Kidney epithelial cell (primary cell): Measurements from ENCODE around the gene EFHC1. TPM values are rescaled to one million over a fixed set of nuclear protein-coding genes. Genes with fewer than 3 reads are reported as not detected.

Source experiments
- DNase-seq: peaks from one replicate; pipeline ENCODE4 v3.0.0-alpha.2; 2010; ENCODE audit warnings: low read depth
- H3K27me3 ChIP-seq: 2 replicates; pipeline ENCODE4 v1.6.0; 2011; ENCODE audit warnings: low read length; ENCODE audit not compliant: control insufficient read depth, insufficient read depth
- H3K36me3 ChIP-seq: 2 replicates; pipeline ENCODE4 v1.5.1; 2011; ENCODE audit warnings: low read length; ENCODE audit not compliant: control insufficient read depth, insufficient read depth
- H3K4me3 ChIP-seq: 2 replicates; pipeline ENCODE4 v1.5.1; 2011; ENCODE audit warnings: low read depth, mild to moderate bottlenecking, control low read depth, low read length
- total RNA-seq: library from RNA; depleted of rRNA; stranded (reverse); fragments of >200 nt; gene quantifications from 2 replicates; pipeline ENCODE4 v1.2.3, GENCODE V29; 2015
- TF ChIP-seq, protein P1 (sequence below): IDR thresholded peaks from 2 replicates; pipeline ENCODE4 v1.5.1; 2011; ENCODE audit warnings: mild to moderate bottlenecking, moderate library complexity, low read length, control low read depth, inconsistent platforms; ENCODE audit not compliant: insufficient read depth, poor library complexity, severe bottlenecking

The EFHC1 gene
- total RNA-seq, 1 donor from 2014 or later, result 22.9 TPM

DNA sequence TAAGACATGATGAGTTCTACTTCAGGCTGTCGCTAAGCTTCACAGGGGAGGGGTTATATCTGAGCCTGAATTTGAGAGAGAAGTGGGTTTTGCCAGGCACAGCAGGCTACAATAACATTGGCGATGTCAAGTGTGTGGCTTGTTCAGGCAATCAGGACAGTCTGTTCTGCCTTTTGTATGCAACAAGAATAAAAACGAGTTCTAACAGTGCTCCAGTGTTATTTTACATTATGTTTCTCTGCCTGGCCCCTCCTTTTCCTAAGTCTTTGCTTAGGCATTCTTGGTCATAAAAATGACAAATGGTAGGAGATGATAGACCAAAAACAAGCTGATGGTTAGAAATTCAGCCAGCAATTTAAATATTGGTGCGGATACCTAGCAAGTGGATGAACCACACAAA lies 31.4 kb upstream of the EFHC1 start:
- Histone ChIP-seq H3K4me3 (no peak overlapping the region), H3K36me3 (no peaks in the 10 kb centered on the region), H3K27me3 (no peaks in the 10 kb centered on the region)
- no peak for DNase-seq
- TF ChIP-seq, protein P1, sequence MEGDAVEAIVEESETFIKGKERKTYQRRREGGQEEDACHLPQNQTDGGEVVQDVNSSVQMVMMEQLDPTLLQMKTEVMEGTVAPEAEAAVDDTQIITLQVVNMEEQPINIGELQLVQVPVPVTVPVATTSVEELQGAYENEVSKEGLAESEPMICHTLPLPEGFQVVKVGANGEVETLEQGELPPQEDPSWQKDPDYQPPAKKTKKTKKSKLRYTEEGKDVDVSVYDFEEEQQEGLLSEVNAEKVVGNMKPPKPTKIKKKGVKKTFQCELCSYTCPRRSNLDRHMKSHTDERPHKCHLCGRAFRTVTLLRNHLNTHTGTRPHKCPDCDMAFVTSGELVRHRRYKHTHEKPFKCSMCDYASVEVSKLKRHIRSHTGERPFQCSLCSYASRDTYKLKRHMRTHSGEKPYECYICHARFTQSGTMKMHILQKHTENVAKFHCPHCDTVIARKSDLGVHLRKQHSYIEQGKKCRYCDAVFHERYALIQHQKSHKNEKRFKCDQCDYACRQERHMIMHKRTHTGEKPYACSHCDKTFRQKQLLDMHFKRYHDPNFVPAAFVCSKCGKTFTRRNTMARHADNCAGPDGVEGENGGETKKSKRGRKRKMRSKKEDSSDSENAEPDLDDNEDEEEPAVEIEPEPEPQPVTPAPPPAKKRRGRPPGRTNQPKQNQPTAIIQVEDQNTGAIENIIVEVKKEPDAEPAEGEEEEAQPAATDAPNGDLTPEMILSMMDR, result no peak

DNA sequence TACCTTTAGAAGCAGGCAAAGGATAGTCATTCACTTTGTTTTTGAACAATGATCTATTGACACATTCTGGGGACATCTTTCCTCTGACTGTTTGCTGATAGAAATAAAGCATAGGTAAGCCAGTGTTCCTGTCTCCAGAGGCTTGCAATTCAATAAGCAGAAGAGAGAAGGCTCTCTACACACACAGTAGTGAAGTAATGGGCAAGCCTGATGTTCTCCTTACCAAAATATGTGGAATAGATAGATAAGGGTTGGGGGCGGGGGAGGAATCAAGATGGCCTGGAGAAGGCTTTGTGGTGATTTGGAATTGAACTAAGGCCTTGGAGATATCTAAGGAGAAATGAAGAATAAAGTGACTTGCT lies 30.9 kb upstream of the EFHC1 start:
- Histone ChIP-seq H3K27me3 (no peaks in the 10 kb centered on the region), H3K36me3 (no peaks in the 10 kb centered on the region), H3K4me3 (no peak overlapping the region)
- TF ChIP-seq, protein P1, result no peak
- no peak for DNase-seq

DNA sequence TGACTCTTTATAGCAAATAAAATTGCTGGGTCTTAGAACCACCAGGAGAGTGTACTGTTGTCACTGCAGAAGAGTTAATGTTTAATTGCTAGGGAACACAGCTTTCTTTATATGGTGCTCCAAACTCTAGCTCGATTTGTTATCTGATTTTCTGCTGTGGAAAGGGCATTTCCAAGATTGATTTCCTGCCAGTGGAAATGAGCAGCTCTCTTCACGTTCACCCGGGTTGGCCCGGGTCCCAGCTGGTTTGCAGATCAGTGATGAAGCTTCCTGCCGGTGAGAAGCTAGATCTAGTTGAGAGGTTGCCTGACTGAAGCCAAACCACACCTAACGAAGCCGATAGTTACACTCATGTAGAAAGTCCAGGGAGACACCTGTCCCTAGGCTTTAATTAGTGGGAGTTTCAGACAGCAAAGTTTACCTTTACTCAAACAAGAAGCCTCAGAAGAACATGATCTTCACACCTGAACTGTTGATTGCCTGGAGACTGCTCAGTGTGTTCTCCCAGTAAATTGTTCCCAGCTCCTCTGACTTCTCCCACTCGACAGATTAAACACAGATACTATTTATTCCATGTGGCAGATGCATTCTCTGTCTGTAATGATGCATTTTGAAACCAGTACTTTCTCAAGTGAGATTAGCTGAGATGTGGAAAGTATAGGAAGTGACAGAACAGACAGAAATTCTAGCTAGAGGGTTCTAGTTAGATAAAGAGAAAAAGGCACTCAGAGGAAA lies 30.3 kb upstream of the EFHC1 start:
- Histone ChIP-seq H3K4me3 (no peak overlapping the region), H3K36me3 (no peaks in the 10 kb centered on the region), H3K27me3 (no peaks in the 10 kb centered on the region)
- TF ChIP-seq, protein P1, result no peak
- peak; percentile 54 for DNase-seq

DNA sequence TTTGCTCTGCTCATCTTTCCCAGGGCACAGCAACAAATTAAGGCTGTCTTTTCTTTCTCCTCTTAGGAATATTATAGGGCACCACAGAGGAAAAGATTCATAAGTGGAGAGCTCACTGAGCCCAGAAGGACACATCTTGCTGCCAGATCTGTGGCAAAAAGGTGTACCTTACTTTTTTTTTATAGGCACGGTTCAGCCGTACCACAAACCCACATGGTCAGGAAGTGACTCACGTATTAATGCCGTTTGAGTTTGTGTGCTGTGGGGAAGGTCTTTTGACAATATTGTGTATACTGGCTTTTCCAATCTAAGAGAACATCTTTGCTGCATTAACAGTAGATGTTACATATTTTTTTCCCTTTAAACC lies 29.8 kb upstream of the EFHC1 start:
- no peaks in the 10 kb centered on the region for H3K36me3 ChIP-seq
- no peaks in the 10 kb centered on the region for H3K27me3 ChIP-seq
- TF ChIP-seq, protein P1, result no peak
- H3K4me3 ChIP-seq, result no peak overlapping the region
- DNase-seq, result peak; percentile 62

DNA sequence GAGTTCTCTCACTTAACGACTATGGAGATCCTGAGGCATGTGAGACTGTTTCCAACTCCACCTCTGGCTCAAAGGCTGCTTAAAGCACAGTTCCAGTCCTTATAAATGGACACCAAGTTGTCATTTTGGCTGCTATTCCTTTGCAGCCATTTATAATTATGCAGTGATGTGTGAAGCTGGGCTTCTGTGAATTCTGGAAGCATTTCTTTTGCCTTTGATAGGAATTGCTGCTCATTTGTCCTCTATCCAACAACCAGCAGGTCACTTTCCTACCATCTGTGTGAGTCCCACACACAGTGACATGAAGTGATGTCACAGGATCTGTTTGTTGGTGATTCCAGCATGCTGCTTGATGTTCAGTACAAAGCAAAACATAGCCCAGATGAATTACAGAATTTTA lies 28.5 kb upstream of the EFHC1 start:
- Histone ChIP-seq H3K36me3 (no peaks in the 10 kb centered on the region), H3K4me3 (no peak overlapping the region), H3K27me3 (no peaks in the 10 kb centered on the region)
- TF ChIP-seq, protein P1, result no peak
- DNase-seq, result no peak

DNA sequence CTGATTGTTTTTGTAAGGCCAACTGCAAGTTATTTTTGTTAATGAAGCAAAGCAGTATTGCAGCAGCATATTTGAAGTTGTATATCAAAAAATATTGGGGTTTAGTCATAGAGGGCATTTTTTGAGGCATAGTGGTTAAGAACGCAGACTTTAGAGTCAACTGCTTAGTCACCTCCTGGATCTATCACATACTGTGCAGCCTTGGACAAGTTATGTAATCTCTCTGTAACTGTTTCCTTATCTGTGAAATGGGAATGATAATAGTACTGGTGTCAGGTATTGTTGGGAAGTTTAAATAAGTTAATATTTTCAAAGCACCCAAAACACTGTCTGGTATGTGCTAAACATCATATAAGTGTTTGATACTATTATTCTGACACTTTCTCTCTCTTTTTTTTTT lies 27.2 kb upstream of the EFHC1 start:
- TF ChIP-seq, protein P1, result no peak
- DNase-seq, result no peak
- H3K27me3 ChIP-seq, result no peaks in the 10 kb centered on the region
- H3K4me3 ChIP-seq, result no peak overlapping the region
- no peaks in the 10 kb centered on the region for H3K36me3 ChIP-seq
